Gastroesophageal sphincter (tissue), 4 donors: ENCODE measurements around the gene LTBP2. TPM values are rescaled to one million over a fixed set of nuclear protein-coding genes. Genes with fewer than 3 reads are reported as not detected.
A peak's percentile ranks its signal among the peaks of the same experiment; 100 is the strongest.

Source experiments
- ATAC-seq: fragments of 150-250 bp; one replicate; pipeline ENCODE4 v1.9.1; 2016; ENCODE audit warnings: mild to moderate bottlenecking, moderate library complexity
- H3K27ac ChIP-seq, 4 donors: fragments of 200-600 bp; sonication (generic) in 3 of 4; 1 replicate in 3 of 4; 2 replicates in 1 of 4; pipeline ENCODE4 v1.5.1; 2016 to 2019
- H3K27me3 ChIP-seq: fragments of 200-600 bp; sonication (generic); one replicate; pipeline ENCODE4 v1.5.1; 2019
- H3K36me3 ChIP-seq, 2 donors: fragments of 200-600 bp; sonication (generic); one replicate each; pipeline ENCODE4 v1.5.1; 2019; ENCODE audit warnings: control low read depth in 1 of 2
- H3K4me1 ChIP-seq, 3 donors: fragments of 200-600 bp; sonication (generic); 1 replicate in 2 of 3; 2 replicates in 1 of 3; pipeline ENCODE4 v1.5.1; 2016 to 2019; ENCODE audit warnings: control low read depth in 2 of 3
- H3K4me3 ChIP-seq, 2 donors: fragments of 200-600 bp; sonication (generic); one replicate each; pipeline ENCODE4 v1.5.1; 2019; ENCODE audit warnings: mild to moderate bottlenecking in 1 of 2, moderate library complexity in 1 of 2
- H3K9me3 ChIP-seq, 3 donors: fragments of 200-600 bp; sonication (generic); one replicate each; pipeline ENCODE4 v1.5.1; 2017 to 2019; ENCODE audit warnings: control low read depth in 2 of 3
- CTCF ChIP-seq, 4 experiments: fragments of 200-600 bp in 2 of 4; fragments of 450-650 bp in 2 of 4; sonication (generic) in 1 of 4; IDR thresholded peaks; one replicate each; pipeline ENCODE4 v1.5.1; 2017 to 2019; ENCODE audit warnings: antibody characterized with exemption in 4 of 4, mild to moderate bottlenecking in 2 of 4, moderate library complexity in 2 of 4
- EP300 ChIP-seq: sonication (generic); formaldehyde crosslinking; IDR thresholded peaks from one replicate; pipeline ENCODE4 v1.6.1; 2017; ENCODE audit warnings: antibody characterized with exemption, mild to moderate bottlenecking
- POLR2A ChIP-seq, 2 donors: fragments of 450-650 bp; IDR thresholded peaks; one replicate each; pipeline ENCODE4 v1.6.1; 2017; ENCODE audit warnings: antibody characterized with exemption in 2 of 2, mild to moderate bottlenecking in 2 of 2, moderate library complexity in 1 of 2
- POLR2AphosphoS5 ChIP-seq: sonication (generic); formaldehyde crosslinking; IDR thresholded peaks from one replicate; pipeline ENCODE4 v1.6.1; 2017; ENCODE audit warnings: antibody characterized with exemption
- WGBS, 2 donors: methylation state at CpG; one replicate each; pipeline ENCODE4 v1.1.5; 2018; ENCODE audit warnings: low coverage in 1 of 2; 5-methylcytosine and 5-hydroxymethylcytosine counted together
- total RNA-seq, 4 donors: library from RNA; depleted of rRNA; stranded (reverse); fragments of >200 nt; gene quantifications; one replicate each; pipeline ENCODE4 v1.1.0, GENCODE V29; 2016

The LTBP2 gene
- total RNA-seq, 4 donors from 2014 or later = 45.9 to 158 (median 88.4) TPM

- Histone ChIP-seq H3K27ac (no peak overlapping the region), H3K27me3 (no peaks in the 10 kb centered on the region), H3K36me3 (no peaks in the 10 kb centered on the region), H3K4me1 (peaks cover 0 to 5% (median 3%) of the 10 kb centered on the region in 3 donors), H3K4me3 (no peak overlapping the region), H3K9me3 (no peaks in the 10 kb centered on the region)
- TF ChIP-seq EP300 (no peak), CTCF (IDR thresholded peaks at IDR 0.05) (no peak), POLR2A (IDR thresholded peaks at IDR 0.05) (no peak), POLR2AphosphoS5 (no peak)
- no peak for ATAC-seq
- 92% methylated on average over 2 of the region's 10 CpGs; no CpG with 5 or more reads in 1 of the 2 donors for WGBS, 2 donors
Measured at GRCh38 chr14:74532246-74532645, 79.8 kb downstream of the LTBP2 start.

- Histone ChIP-seq H3K27ac (no peak overlapping the region), H3K4me3 (no peak overlapping the region), H3K9me3 (no peaks in the 10 kb centered on the region), H3K4me1 (peaks cover 0 to 5% (median 3%) of the 10 kb centered on the region in 3 donors), H3K27me3 (no peaks in the 10 kb centered on the region), H3K36me3 (no peaks in the 10 kb centered on the region)
- no peak for TF ChIP-seq EP300
- TF ChIP-seq POLR2A (IDR thresholded peaks at IDR 0.05) = no peak
- TF ChIP-seq POLR2AphosphoS5 = no peak
- TF ChIP-seq CTCF (IDR thresholded peaks at IDR 0.05) = peak in 2 of 4 experiments; percentile 28 to 41
- 100% methylated on average over 1 of the region's 5 CpGs for WGBS, 2 donors
- ATAC-seq = peak; percentile 73
Measured at GRCh38 chr14:74531467-74531866, 80.6 kb downstream of the LTBP2 start.

GRCh38 chr14:74531006-74531405, 81.0 kb downstream of the LTBP2 start:
- Histone ChIP-seq H3K36me3 (no peaks in the 10 kb centered on the region), H3K4me1 (peaks cover 0 to 5% (median 3%) of the 10 kb centered on the region in 3 donors), H3K27ac (no peak overlapping the region), H3K4me3 (no peak overlapping the region), H3K9me3 (no peaks in the 10 kb centered on the region), H3K27me3 (no peaks in the 10 kb centered on the region)
- no peak for TF ChIP-seq POLR2AphosphoS5
- no peak for TF ChIP-seq CTCF (IDR thresholded peaks at IDR 0.05)
- no peak for TF ChIP-seq POLR2A (IDR thresholded peaks at IDR 0.05)
- no peak for TF ChIP-seq EP300
- ATAC-seq = no peak
- 60 to 100% methylated on average over 1 of the region's 3 CpGs for WGBS, 2 donors

GRCh38 chr14:74528886-74529285, 83.2 kb downstream of the LTBP2 start:
- H3K36me3 ChIP-seq = no peaks in the 10 kb centered on the region
- no CpG with 5 or more reads among the region's 10 CpGs for WGBS, 2 donors
- H3K27me3 ChIP-seq = no peaks in the 10 kb centered on the region
- no peaks in the 10 kb centered on the region for H3K9me3 ChIP-seq
- no peak overlapping the region for H3K27ac ChIP-seq
- H3K4me3 ChIP-seq = no peak overlapping the region
- peaks cover 0 to 5% (median 3%) of the 10 kb centered on the region in 3 donors for H3K4me1 ChIP-seq
- ATAC-seq = no peak
- TF ChIP-seq POLR2AphosphoS5 (no peak), CTCF (IDR thresholded peaks at IDR 0.05) (no peak), POLR2A (IDR thresholded peaks at IDR 0.05) (no peak), EP300 (no peak)

- no peak for ATAC-seq
- Histone ChIP-seq H3K4me3 (no peak overlapping the region), H3K27ac (no peak overlapping the region), H3K9me3 (no peaks in the 10 kb centered on the region), H3K27me3 (no peaks in the 10 kb centered on the region), H3K36me3 (no peaks in the 10 kb centered on the region), H3K4me1 (peaks cover 0 to 5% (median 3%) of the 10 kb centered on the region in 3 donors)
- no CpG with 5 or more reads among the region's 14 CpGs for WGBS, 2 donors
- TF ChIP-seq CTCF (IDR thresholded peaks at IDR 0.05) (no peak), EP300 (no peak)
Measured at GRCh38 chr14:74528406-74528805, 83.6 kb downstream of the LTBP2 start.
